ENCODE results near the gene PRDM4.
A peak's percentile ranks its signal among the peaks of the same experiment; 100 is the strongest.

Gene PRDM4

DNA sequence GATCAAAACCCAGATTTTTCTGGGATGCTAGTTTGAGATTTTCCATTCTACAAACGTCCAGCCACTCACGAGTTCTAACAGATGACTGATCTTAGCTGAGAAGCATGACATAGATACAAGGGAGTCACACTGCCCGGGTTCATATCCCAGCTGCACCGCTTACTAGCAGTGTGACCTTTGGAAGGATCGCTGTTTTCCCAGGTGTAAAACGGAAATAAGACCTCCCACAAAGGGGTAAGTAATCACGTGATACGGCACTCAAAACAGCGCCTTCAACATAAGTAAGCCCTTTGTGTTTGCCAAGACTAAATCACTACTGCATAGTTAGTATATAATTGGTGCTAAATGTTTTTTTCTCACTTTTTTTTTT, 76.0 kb downstream of the PRDM4 start:
- no peaks in the 10 kb centered on the region for H3K27me3 ChIP-seq (ENCODE audit: insufficient read depth, low read length)
- H2AFZ ChIP-seq (ENCODE audit: low read length), result peak overlapping the region; percentile 79; the same call in 1 of the 2 replicates
- no peaks in the 10 kb centered on the region for H4K20me1 ChIP-seq (ENCODE audit: insufficient read depth, low read length)
- TF ChIP-seq, protein P1, sequence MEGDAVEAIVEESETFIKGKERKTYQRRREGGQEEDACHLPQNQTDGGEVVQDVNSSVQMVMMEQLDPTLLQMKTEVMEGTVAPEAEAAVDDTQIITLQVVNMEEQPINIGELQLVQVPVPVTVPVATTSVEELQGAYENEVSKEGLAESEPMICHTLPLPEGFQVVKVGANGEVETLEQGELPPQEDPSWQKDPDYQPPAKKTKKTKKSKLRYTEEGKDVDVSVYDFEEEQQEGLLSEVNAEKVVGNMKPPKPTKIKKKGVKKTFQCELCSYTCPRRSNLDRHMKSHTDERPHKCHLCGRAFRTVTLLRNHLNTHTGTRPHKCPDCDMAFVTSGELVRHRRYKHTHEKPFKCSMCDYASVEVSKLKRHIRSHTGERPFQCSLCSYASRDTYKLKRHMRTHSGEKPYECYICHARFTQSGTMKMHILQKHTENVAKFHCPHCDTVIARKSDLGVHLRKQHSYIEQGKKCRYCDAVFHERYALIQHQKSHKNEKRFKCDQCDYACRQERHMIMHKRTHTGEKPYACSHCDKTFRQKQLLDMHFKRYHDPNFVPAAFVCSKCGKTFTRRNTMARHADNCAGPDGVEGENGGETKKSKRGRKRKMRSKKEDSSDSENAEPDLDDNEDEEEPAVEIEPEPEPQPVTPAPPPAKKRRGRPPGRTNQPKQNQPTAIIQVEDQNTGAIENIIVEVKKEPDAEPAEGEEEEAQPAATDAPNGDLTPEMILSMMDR (IDR thresholded peaks at IDR 0.05; ENCODE audit: low read length), result no peak
- TF ChIP-seq EZH2 (IDR thresholded peaks at IDR 0.05; ENCODE audit: borderline replicate concordance, low read length), result no peak
- no peaks in the 10 kb centered on the region for H3F3A ChIP-seq (ENCODE audit: insufficient read depth, low read length)
- H3K27ac ChIP-seq (ENCODE audit: low read depth, low read length, poor library complexity, severe bottlenecking), result peak overlapping the region; percentile 39
- peak overlapping the region; percentile 86 for H3K4me3 ChIP-seq (ENCODE audit: low read depth, low read length, poor library complexity, severe bottlenecking)
- H3K9ac ChIP-seq (ENCODE audit: low read length), result peak overlapping the region; percentile 68
- H3K9me2 ChIP-seq (ENCODE audit: low read depth, low read length), result no peaks in the 10 kb centered on the region
- peak overlapping the region; percentile 91 for H3K4me2 ChIP-seq (ENCODE audit: low read length)
- no peaks in the 10 kb centered on the region for H3K9me3 ChIP-seq (ENCODE audit: low read length)
- peaks cover 5% of the 10 kb centered on the region for H3K79me2 ChIP-seq (ENCODE audit: insufficient read depth, low read length)
- peaks cover 17% of the 10 kb centered on the region for H3K4me1 ChIP-seq (ENCODE audit: insufficient read depth, low read length, severe bottlenecking)
- H3K36me3 ChIP-seq (ENCODE audit: insufficient read depth, low read length), result peaks cover 14% of the 10 kb centered on the region

DNA sequence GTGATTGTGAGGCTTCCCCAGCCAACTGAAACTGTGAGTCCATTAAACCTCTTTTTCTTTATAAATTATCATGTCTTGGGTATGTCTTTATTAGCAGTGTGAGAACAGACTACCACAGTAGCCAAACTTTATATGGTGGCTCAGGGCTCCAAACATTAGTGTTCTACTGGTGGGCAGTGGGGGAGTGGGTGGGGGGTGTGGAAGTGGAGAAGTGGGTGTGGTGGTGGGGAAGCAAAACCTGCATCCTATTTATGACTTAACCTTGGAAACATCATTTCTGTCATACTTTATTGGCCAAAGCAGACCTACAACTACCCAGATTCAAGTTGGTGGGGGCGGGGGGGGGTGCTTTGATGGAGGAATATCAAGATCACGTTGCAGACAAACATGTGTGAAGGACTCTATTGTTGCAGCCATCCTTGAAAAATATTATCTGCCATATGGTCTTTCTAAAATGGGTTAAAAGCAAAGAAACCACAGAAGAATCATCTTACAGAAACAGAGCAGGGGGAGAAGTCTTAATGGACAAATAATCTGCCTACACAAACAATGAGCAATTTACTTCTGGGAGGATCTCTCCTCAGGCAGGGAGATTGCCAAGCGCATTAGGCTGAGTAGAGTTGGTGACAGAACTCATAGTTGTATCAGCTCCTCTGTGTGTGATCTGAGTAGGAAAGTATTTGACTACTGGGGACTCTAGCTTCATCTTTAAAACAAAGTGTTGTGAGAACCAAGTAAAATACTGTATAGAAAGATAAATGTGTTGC, 76.7 kb downstream of the PRDM4 start:
- no peak for TF ChIP-seq EZH2 (IDR thresholded peaks at IDR 0.05; ENCODE audit: borderline replicate concordance, low read length)
- TF ChIP-seq, protein P1 (IDR thresholded peaks at IDR 0.05; ENCODE audit: low read length), result no peak
- Histone ChIP-seq H3K4me3 (ENCODE audit: low read depth, low read length, poor library complexity, severe bottlenecking) (peak overlapping the region; percentile 86), H3K36me3 (ENCODE audit: insufficient read depth, low read length) (peaks cover 9% of the 10 kb centered on the region), H3F3A (ENCODE audit: insufficient read depth, low read length) (no peaks in the 10 kb centered on the region), H2AFZ (ENCODE audit: low read length) (peak overlapping the region; percentile 79; the same call in 1 of the 2 replicates), H4K20me1 (ENCODE audit: insufficient read depth, low read length) (no peaks in the 10 kb centered on the region), H3K9me3 (ENCODE audit: low read length) (no peaks in the 10 kb centered on the region), H3K9ac (ENCODE audit: low read length) (no peak overlapping the region), H3K9me2 (ENCODE audit: low read depth, low read length) (no peaks in the 10 kb centered on the region), H3K4me2 (ENCODE audit: low read length) (0 out of 2 replicates have a peak overlapping the region, but pooled peaks have one; percentile 91), H3K27me3 (ENCODE audit: insufficient read depth, low read length) (no peaks in the 10 kb centered on the region), H3K4me1 (ENCODE audit: insufficient read depth, low read length, severe bottlenecking) (peaks cover 17% of the 10 kb centered on the region), H3K27ac (ENCODE audit: low read depth, low read length, poor library complexity, severe bottlenecking) (no peak overlapping the region), H3K79me2 (ENCODE audit: insufficient read depth, low read length) (peaks cover 5% of the 10 kb centered on the region)

Measured in OCI-LY1 (cell line).